H9 (cell line): Measurements from ENCODE around the gene TMUB2. TPM values are rescaled to one million over a fixed set of nuclear protein-coding genes. Genes with fewer than 3 reads are reported as not detected.

ENCODE experiments used
- DNase-seq: peaks from one replicate; pipeline ENCODE4 v3.0.0-alpha.2; 2017
- H2AFZ ChIP-seq: one replicate; pipeline ENCODE4 v1.6.1; 2013; ENCODE audit warnings: mild to moderate bottlenecking, low read length, control low read depth, moderate library complexity
- H2AK5ac ChIP-seq: 2 replicates; pipeline ENCODE4 v1.6.1; 2013; ENCODE audit warnings: low read length, control low read depth, mixed read lengths; ENCODE audit not compliant: insufficient read length
- H2BK120ac ChIP-seq: one replicate; pipeline ENCODE4 v1.6.1; 2013; ENCODE audit warnings: low read depth, mild to moderate bottlenecking, low read length, control low read depth, inconsistent platforms; ENCODE audit not compliant: poor library complexity, severe bottlenecking
- H2BK12ac ChIP-seq: 2 replicates; pipeline ENCODE4 v1.6.1; 2013; ENCODE audit warnings: low read length, control low read depth, mixed read lengths, low read depth; ENCODE audit not compliant: insufficient read length
- H2BK15ac ChIP-seq: 2 replicates; pipeline ENCODE4 v1.6.1; 2013; ENCODE audit warnings: low read depth, low read length, control low read depth
- H2BK20ac ChIP-seq: one replicate; pipeline ENCODE4 v1.6.1; 2013; ENCODE audit warnings: low read depth, mild to moderate bottlenecking, low read length, control low read depth, inconsistent platforms; ENCODE audit not compliant: poor library complexity, severe bottlenecking
- H2BK5ac ChIP-seq: 2 replicates; pipeline ENCODE4 v1.6.1; 2013; ENCODE audit warnings: low read length, control low read depth, mixed read lengths; ENCODE audit not compliant: insufficient read length
- H3K14ac ChIP-seq: 2 replicates; pipeline ENCODE4 v1.6.1; 2013; ENCODE audit warnings: low read length, control low read depth; ENCODE audit not compliant: insufficient read depth
- H3K18ac ChIP-seq: 2 replicates; pipeline ENCODE4 v1.6.1; 2013; ENCODE audit warnings: low read depth, mild to moderate bottlenecking, mixed read lengths, low read length, control low read depth; ENCODE audit not compliant: insufficient read length
- H3K23ac ChIP-seq: 2 replicates; pipeline ENCODE4 v1.6.1; 2013; ENCODE audit warnings: low read length, control low read depth, mixed read lengths, low read depth; ENCODE audit not compliant: insufficient read length
- H3K23me2 ChIP-seq: 2 replicates; pipeline ENCODE4 v1.6.1; 2013; ENCODE audit warnings: low read depth, mild to moderate bottlenecking, mixed read lengths, low read length, control low read depth; ENCODE audit not compliant: insufficient read length, poor library complexity, severe bottlenecking
- H3K27ac ChIP-seq: 2 replicates; pipeline ENCODE4 v1.5.1; 2013; ENCODE audit warnings: low read length, control low read depth, mixed read lengths, low read depth; ENCODE audit not compliant: insufficient read length
- H3K27me3 ChIP-seq: 2 replicates; pipeline ENCODE4 v1.6.1; 2013; ENCODE audit warnings: low read length, control low read depth, inconsistent platforms; ENCODE audit not compliant: insufficient read depth
- H3K4ac ChIP-seq: 2 replicates; pipeline ENCODE4 v1.6.1; 2013; ENCODE audit warnings: low read depth, mild to moderate bottlenecking, control low read depth, inconsistent platforms, low read length, moderate library complexity
- H3K4me1 ChIP-seq: 2 replicates; pipeline ENCODE4 v1.6.1; 2013; ENCODE audit warnings: low read length, control low read depth, inconsistent platforms; ENCODE audit not compliant: insufficient read depth
- H3K4me2 ChIP-seq: 2 replicates; pipeline ENCODE4 v1.6.1; 2013; ENCODE audit warnings: low read length, control low read depth, mixed read lengths; ENCODE audit not compliant: insufficient read length, insufficient read depth
- H3K56ac ChIP-seq: 2 replicates; pipeline ENCODE4 v1.6.1; 2013; ENCODE audit warnings: low read depth, mild to moderate bottlenecking, mixed read lengths, low read length, control low read depth; ENCODE audit not compliant: insufficient read length
- H3K79me1 ChIP-seq: 2 replicates; pipeline ENCODE4 v1.6.1; 2013; ENCODE audit warnings: low read depth, mild to moderate bottlenecking, moderate library complexity, low read length, control low read depth, inconsistent platforms; ENCODE audit not compliant: insufficient read depth, poor library complexity, severe bottlenecking
- H3K79me2 ChIP-seq: 2 replicates; pipeline ENCODE4 v1.6.1; 2013; ENCODE audit warnings: low read length, control low read depth, inconsistent platforms; ENCODE audit not compliant: insufficient read depth
- H3K9ac ChIP-seq: 2 replicates; pipeline ENCODE4 v1.6.1; 2013; ENCODE audit warnings: low read length, control low read depth, mixed read lengths; ENCODE audit not compliant: insufficient read length; ENCODE audit errors: extremely low read depth
- H3K9me3 ChIP-seq: one replicate; pipeline ENCODE4 v1.6.1; 2013; ENCODE audit warnings: low read depth, low read length, inconsistent platforms; ENCODE audit not compliant: control insufficient read depth
- H3T11ph ChIP-seq: one replicate; pipeline ENCODE4 v1.6.1; 2013; ENCODE audit warnings: mild to moderate bottlenecking, low read length, control low read depth, inconsistent platforms
- H4K20me1 ChIP-seq: one replicate; pipeline ENCODE4 v1.6.1; 2013; ENCODE audit not compliant: control insufficient read depth, insufficient read length, insufficient read depth
- H4K5ac ChIP-seq: 2 replicates; pipeline ENCODE4 v1.6.1; 2013; ENCODE audit warnings: low read depth, mild to moderate bottlenecking, mixed read lengths, low read length, control low read depth; ENCODE audit not compliant: insufficient read length
- H4K8ac ChIP-seq: replicated peaks from 2 replicates; pipeline ENCODE4 v1.6.1; 2013; ENCODE audit warnings: low read length, control low read depth, mixed read lengths, low read depth; ENCODE audit not compliant: insufficient read length
- H4K91ac ChIP-seq: 2 replicates; pipeline ENCODE4 v1.6.1; 2013; ENCODE audit warnings: low read depth, mild to moderate bottlenecking, moderate library complexity, mixed read lengths, low read length, control low read depth; ENCODE audit not compliant: insufficient read length
- H3K27ac Mint-ChIP-seq, 3 experiments: 2 replicates in 2 of 3; 3 replicates in 1 of 3; pipeline ENCODE4 v1.8.0; 2020 to 2021; ENCODE audit warnings: mixed read lengths in 3 of 3, mild to moderate bottlenecking in 1 of 3, moderate library complexity in 1 of 3
- H3K27me3 Mint-ChIP-seq: 2 replicates; pipeline ENCODE4 v1.8.0; 2021; ENCODE audit warnings: low read depth, mild to moderate bottlenecking, moderate library complexity, mixed read lengths
- H3K36me3 Mint-ChIP-seq, 3 experiments: 2 replicates in 2 of 3; 3 replicates in 1 of 3; pipeline ENCODE4 v1.8.0; 2020 to 2021; ENCODE audit warnings: low read depth in 3 of 3, mixed read lengths in 3 of 3; ENCODE audit not compliant: insufficient read depth in 1 of 3
- H3K4me1 Mint-ChIP-seq, 2 experiments: 2 replicates each; pipeline ENCODE4 v1.8.0; 2020; ENCODE audit warnings: mixed read lengths in 2 of 2
- H3K4me3 Mint-ChIP-seq, 2 experiments: 2 replicates in 1 of 2; 3 replicates in 1 of 2; pipeline ENCODE4 v1.8.0; 2020 to 2021; ENCODE audit warnings: mild to moderate bottlenecking in 2 of 2, mixed read lengths in 2 of 2, moderate library complexity in 1 of 2
- H3K9me3 Mint-ChIP-seq, 2 experiments: 2 replicates in 1 of 2; 3 replicates in 1 of 2; pipeline ENCODE4 v1.8.0; 2020; ENCODE audit warnings: mild to moderate bottlenecking in 2 of 2, mixed read lengths in 2 of 2, moderate library complexity in 1 of 2
- CTCF ChIP-seq: fragments of 200-600 bp; sonication (generic); conservative IDR thresholded peaks from 3 replicates; pipeline ENCODE4 v1.8.0; 2021; ENCODE audit warnings: antibody characterized with exemption, mild to moderate bottlenecking
- WGBS: extraction: QIAGEN DNeasy Blood & Tissue Kit; methylation state at CpG from one replicate; pipeline ENCODE4 v1.1.7; 2013; ENCODE audit warnings: missing lambda C conversion rate, low lambda C conversion rate, mixed read lengths; ENCODE audit not compliant: insufficient read length; ENCODE audit errors: extremely low coverage; 5-methylcytosine and 5-hydroxymethylcytosine counted together
- total RNA-seq: library from RNA; stranded (reverse); gene quantifications from 2 replicates; pipeline ENCODE4 v1.2.1, GENCODE V29; 2021

Gene TMUB2
- total RNA-seq, 1 experiment from 2014 or later: 22.9 TPM

GRCh38 chr17:44235583-44235936, 48.8 kb downstream of the TMUB2 start:
- H2BK15ac ChIP-seq: no peak overlapping the region
- H4K5ac ChIP-seq: no peak overlapping the region
- no peak overlapping the region for H3K9ac ChIP-seq
- H2BK20ac ChIP-seq: no peak overlapping the region
- Mint-ChIP-seq H3K4me1 (no peaks in the 10 kb centered on the region), H3K27ac (no peak overlapping the region), H3K36me3 (peaks cover 0 to 4% (median 0%) of the 10 kb centered on the region in 3 experiments; a peak in 1 of 7 replicates), H3K9me3 (peaks cover 3 to 8% of the 10 kb centered on the region in 2 experiments; a peak in 3 of 5 replicates), H3K4me3 (no peak overlapping the region), H3K27me3 (peaks cover 10% of the 10 kb centered on the region)
- H2AFZ ChIP-seq: no peak overlapping the region
- H3K79me1 ChIP-seq: no peaks in the 10 kb centered on the region
- no peaks in the 10 kb centered on the region for H3K9me3 ChIP-seq
- no peaks in the 10 kb centered on the region for H4K20me1 ChIP-seq
- H4K91ac ChIP-seq: no peak overlapping the region
- H4K8ac ChIP-seq: no peak overlapping the region
- no peak overlapping the region for H3K4me2 ChIP-seq
- H2AK5ac ChIP-seq: no peak overlapping the region
- no peaks in the 10 kb centered on the region for H3K79me2 ChIP-seq
- TF ChIP-seq CTCF: no peak
- H3K27ac ChIP-seq: no peak overlapping the region
- no CpG with 5 or more reads among the region's 5 CpGs for WGBS
- no peak overlapping the region for H3K23ac ChIP-seq
- no peak overlapping the region for H2BK5ac ChIP-seq
- no peak overlapping the region for H3K18ac ChIP-seq
- H3T11ph ChIP-seq: no peak overlapping the region
- no peak overlapping the region for H3K4ac ChIP-seq
- no peak overlapping the region for H3K56ac ChIP-seq
- DNase-seq: no peak
- no peak overlapping the region for H2BK12ac ChIP-seq
- H3K23me2 ChIP-seq: no peaks in the 10 kb centered on the region
- no peaks in the 10 kb centered on the region for H3K27me3 ChIP-seq
- no peaks in the 10 kb centered on the region for H3K4me1 ChIP-seq
- no peak overlapping the region; the same call in 1 of the 2 replicates for H3K14ac ChIP-seq
- no peak overlapping the region for H2BK120ac ChIP-seq
